Ecto neural progenitor cell (in vitro differentiated cells): ENCODE results near the gene PGA3.
"Not testable (repeated sequence)": the region's sequence is repeated elsewhere in the genome, so short reads cannot be mapped to it uniquely, and the experiment has no call there.

Experiments
- DNase-seq: peaks from one replicate; pipeline ENCODE4 v3.0.0-alpha.2; 2018; ENCODE audit warnings: low spot score

The PGA3 gene

DNA sequence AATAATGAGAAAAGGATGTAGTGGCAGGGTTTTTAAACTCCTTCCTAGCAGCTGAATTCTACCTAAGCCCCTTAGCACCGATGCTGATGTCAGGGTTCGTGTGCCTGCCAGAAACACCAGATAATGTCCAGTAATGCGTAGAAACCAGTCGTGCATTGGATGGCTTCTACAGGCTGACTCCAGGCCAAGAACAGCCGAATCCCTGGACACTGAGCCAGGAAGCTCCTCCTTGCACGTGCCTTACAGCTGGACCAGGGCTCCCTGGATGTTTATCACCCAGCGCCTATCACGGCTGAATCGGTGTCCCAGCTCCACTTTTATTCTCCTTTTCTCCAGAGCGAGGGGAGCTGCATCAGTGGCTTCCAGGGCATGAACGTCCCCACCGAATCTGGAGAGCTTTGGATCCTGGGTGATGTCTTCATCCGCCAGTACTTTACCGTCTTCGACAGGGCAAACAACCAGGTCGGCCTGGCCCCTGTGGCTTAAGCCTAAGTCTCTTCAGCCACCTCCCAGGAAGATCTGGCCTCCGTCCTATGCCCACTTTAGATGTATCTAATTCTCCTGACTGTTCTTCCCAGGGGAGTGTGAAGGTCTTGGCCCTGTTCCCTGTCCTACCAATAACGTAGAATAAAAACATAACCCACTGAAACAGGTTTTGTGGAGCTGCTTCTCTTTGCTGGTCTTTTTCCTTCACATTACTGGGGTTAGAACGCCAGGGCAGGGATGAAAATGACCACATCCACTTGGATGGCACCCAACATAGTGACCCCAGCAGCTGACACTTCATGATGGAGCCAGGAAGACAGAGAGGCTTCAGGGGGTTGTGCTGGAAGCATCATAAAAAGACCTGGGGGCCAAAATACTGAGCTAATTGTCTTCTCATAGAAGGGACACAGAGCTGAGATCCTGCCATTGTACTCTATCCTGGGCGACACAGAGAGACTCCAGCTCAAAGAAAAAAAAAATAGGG, 47.8 kb downstream of the PGA3 start:
- DNase-seq: not testable (repeated sequence)

DNA sequence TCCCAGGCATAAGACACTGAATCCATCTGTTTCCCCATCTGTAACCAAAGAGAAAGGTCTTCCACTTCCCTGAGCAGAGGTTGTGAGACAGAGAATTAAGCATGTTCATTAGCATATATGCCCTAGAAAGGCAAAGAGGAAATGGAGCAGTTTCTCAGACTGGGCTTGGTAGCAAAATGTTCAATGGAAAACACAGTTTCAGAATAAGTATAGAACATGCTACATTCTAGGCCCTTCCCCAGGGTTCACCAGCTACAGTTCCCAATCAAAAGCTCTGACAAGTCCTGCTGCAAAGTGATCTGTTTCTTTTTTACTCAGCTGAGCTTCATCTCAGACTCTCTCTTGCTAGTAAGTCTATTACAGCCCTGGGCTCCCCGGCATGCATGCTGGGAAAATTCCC, 49.0 kb downstream of the PGA3 start:
- not testable (repeated sequence) for DNase-seq

DNA sequence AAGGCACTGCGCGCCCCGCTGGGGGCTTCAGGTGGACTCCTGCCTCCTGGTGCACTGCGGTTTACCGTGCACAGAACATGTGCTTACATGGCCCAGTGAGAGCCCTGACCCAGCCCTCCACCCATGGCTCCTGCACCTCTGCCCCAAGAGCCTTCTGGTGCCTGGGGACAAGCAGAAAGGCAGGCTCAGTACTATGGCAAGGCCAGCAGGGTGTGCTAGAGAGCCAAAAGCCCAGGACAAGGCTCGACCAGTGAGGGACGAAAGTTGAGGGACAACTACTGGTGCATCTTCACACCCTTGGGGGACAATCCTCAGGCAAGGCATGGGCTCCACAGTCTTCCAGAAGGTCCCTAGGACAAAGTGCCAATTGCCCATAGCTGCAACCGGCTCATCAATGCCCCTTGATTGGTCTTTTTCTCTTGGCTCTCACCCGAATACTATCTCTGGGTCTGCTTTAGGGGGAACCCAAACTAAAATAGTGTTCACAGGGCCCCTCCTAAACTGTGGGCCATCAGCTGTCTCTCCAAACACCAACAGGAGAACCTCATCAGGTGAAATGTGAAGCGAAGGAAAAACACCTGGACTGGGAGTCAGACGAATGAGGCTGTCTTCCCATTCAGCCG, 51.2 kb downstream of the PGA3 start:
- peak; percentile 81 for DNase-seq

DNA sequence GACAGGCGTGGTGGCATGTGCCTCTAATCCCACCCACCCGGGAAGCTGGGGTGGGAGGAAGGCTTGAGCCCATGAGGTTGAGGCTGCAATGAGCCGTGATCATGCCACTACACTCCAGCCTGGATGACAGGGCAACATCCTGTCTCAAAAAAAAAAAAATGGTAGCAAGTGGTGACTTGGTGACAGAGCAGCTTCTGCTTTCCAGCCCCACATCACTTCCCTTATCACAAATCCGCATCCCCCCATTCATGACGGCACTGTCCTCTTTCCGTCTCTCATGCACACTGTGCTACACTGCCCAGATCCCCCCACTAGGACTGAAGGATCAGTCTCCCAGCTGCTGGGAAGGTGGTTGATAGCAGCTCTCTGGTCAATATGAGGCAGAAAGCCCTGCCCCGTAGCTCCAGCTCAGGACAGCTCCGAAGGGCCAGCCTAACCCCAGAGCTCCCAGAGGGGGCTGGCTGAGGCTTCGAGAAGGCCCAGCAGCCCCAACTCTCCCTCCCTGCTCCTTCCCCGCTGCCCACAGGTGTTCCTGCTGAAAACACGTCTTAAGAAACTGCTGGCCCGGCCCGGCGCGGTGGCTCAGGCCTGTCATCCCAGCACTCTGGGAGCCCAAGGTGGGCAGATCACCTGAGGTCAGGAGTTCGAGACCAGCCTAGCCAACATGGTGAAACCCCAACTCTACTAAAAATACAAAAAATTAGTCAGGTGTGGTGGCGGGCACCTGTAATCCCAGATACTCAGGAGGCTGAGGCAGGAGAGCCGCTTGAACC, 53.6 kb downstream of the PGA3 start:
- DNase-seq: no peak

DNA sequence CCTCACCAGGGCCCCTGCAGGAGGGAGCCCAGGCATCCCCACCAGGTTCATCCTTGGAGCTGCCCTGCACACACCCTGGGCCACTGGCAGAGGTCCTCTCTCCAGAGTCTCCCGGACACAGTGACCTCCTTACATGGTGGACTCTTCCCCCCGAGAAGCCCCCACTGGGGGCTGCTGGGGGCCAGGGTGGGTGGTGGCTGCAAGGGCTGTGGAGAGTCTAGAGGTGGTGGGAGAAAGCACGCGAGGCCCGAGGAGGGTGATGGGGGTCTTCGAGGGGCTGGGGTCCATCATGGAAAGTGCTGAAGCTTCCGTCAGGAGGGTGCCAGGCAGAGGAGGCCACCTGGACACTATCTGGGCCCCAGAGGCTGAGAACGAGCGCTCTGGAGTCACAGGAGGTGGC, 55.2 kb downstream of the PGA3 start:
- DNase-seq: no peak

DNA sequence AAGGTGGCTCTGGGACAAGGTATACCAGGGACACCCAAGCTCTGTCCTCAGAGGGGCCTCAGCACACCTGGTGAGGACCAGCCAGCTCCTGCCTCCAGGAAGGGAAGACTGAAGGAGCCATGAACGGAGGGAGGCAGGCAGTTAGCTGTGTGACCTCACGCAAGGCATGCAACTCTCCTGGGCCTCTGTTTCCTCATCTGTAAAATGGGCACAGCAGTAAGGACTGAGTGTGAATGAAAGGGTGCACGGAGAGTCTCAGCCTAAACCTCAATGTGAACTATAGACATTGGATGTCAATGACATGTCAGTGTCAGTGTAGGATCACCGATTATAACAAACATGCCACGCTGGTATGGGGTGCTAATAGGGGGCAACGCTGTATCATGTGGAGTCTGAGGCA, 56.0 kb downstream of the PGA3 start:
- no peak for DNase-seq
